T-helper 2 cell treated with Interferon-gamma antibody and Interleukin-4, amounts not matched to agents 100 ng/mL and 5 ng/mL, for 36 hours (primary cell): ENCODE results near the gene HMCN2. TPM values are rescaled to one million over a fixed set of nuclear protein-coding genes. Genes with fewer than 3 reads are reported as not detected.

Experiments
- intact Hi-C: fragments of 100-400 bp; cut with micrococcal nuclease; formaldehyde crosslinking; loops from one replicate; pipeline ENCODE4 v1.15.1; 2023
- total RNA-seq: library from RNA; stranded (reverse); gene quantifications from 2 replicates; pipeline ENCODE4 v1.2.3, GENCODE V29; 2022

The HMCN2 gene, protein sequence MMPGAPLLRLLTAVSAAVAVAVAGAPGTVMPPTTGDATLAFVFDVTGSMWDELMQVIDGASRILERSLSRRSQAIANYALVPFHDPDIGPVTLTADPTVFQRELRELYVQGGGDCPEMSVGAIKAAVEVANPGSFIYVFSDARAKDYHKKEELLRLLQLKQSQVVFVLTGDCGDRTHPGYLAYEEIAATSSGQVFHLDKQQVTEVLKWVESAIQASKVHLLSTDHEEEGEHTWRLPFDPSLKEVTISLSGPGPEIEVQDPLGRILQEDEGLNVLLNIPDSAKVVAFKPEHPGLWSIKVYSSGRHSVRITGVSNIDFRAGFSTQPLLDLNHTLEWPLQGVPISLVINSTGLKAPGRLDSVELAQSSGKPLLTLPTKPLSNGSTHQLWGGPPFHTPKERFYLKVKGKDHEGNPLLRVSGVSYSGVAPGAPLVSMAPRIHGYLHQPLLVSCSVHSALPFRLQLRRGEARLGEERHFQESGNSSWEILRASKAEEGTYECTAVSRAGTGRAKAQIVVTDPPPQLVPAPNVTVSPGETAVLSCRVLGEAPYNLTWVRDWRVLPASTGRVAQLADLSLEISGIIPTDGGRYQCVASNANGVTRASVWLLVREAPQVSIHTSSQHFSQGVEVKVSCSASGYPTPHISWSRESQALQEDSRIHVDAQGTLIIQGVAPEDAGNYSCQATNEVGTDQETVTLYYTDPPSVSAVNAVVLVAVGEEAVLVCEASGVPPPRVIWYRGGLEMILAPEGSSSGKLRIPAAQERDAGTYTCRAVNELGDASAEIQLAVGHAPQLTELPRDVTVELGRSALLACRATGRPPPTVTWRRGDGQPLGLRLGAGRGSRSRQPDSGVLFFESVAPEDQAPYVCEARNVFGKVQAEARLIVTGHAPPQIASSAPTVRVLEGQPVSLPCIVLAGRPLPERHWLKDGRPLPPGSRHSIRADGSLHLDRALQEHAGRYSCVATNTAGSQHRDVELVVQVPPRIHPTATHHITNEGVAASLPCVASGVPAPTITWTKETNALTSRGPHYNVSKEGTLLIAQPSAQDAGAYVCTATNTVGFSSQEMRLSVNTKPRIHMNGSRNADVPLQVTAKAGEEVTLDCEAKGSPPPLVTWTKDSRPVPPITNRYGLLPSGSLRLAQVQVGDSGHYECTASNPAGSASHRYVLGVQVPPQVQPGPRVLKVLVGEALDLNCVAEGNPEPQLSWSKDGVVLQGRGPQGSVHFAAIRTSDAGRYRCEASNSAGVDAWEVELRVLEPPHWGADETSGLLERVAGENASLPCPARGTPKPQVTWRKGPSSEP (N-terminal part only)
- total RNA-seq, result not detected in 2 replicates

DNA sequence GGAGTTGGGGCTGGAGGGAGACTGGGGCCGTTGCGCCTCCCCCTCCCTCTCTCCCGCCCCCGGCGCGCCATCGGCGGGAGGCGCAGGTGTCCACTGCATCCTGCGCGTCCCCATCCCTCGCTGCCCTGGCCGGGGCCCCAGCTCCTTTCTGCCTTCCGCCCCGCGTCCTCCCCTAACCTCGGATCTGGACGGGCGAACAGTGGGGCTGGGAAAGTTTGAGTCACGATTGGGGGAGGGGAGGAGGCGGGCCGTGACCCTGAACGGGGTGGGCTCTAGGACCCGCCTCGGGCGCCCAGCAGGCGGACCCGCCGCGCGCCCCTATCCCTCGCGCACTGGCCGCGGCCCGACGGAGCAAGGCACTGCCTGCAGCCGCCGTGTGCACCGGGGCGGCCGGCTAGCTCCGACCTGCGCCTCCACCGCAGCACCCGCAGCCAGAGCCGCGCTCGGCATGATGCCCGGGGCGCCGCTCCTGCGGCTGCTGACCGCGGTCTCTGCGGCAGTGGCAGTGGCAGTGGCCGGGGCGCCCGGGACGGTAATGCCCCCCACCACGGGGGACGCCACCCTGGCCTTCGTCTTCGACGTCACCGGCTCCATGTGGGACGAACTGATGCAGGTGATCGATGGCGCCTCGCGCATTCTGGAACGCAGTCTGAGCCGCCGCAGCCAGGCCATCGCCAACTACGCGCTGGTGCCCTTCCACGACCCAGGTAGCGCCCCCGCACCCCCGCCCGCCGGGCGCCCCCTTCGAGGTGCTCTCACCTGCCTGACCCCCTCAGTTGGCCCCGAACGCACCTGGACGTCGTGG lies at the start of gene HMCN2:
Gene HMCN2 (plus strand): TSS at position 330 of the 805 bp plus-strand sequence. CDS start 119 bp downstream, at position 449.
- intact Hi-C loops, result no loop called here

- intact Hi-C loops, result no loop called here
Observed at GRCh38 chr9:130217838-130218237, 47.7 kb upstream of the HMCN2 start.

GRCh38 chr9:130219661-130220096 lies 45.9 kb upstream of the HMCN2 start:
- intact Hi-C loops, result no loop called here

- intact Hi-C loops, result no loop called here
Observed at GRCh38 chr9:130220352-130220751, 45.2 kb upstream of the HMCN2 start.

DNA sequence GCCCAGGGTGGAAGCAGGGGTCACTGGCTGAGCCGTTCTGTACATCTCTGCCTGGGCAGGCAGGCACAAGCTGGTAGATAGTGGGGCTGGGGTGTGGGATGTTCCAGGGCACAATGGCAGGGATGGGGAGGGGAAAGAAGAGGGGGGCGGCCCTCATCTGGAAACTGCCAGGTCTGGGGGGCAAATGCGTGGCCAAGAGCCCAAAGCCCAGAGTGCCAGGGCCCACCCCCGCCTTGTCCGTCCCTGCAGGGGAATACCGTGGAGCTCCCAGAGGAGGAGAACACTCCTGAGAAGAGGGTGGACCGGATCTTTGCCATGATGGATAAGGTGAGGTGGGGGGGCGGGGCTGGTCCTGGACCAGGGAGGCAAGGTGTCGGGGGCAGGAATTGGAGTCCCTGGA lies 42.7 kb upstream of the HMCN2 start:
- intact Hi-C loops, result no loop called here

DNA sequence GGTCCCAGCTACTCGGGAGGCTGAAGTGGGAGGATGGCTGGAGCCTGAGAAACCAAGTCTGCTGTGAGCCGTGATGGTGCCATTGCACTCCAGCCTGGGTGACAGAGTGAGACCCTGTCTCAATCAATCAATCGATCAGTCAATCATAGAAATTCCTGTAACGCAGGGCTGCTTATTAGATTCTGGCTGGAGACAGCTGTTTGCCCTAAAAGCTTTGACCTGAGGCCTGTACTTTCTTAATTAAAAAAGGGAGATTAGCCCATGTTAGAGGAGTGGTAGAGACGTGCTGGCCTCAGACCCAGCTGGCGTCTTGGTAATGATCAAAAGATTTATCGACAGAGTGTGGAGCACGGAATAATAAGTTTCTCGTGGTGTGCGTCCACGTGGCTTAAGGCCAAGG lies 40.5 kb upstream of the HMCN2 start:
- intact Hi-C loops, result no loop called here

GRCh38 chr9:130225586-130225985 lies 40.0 kb upstream of the HMCN2 start:
- intact Hi-C loops, result no loop called here

GRCh38 chr9:130226112-130226511 lies 39.4 kb upstream of the HMCN2 start:
- intact Hi-C loops, result no loop called here

GRCh38 chr9:130227833-130228232 lies 37.7 kb upstream of the HMCN2 start:
- intact Hi-C loops, result no loop called here

GRCh38 chr9:130229759-130230158 lies 35.8 kb upstream of the HMCN2 start:
- intact Hi-C loops, result no loop called here

DNA sequence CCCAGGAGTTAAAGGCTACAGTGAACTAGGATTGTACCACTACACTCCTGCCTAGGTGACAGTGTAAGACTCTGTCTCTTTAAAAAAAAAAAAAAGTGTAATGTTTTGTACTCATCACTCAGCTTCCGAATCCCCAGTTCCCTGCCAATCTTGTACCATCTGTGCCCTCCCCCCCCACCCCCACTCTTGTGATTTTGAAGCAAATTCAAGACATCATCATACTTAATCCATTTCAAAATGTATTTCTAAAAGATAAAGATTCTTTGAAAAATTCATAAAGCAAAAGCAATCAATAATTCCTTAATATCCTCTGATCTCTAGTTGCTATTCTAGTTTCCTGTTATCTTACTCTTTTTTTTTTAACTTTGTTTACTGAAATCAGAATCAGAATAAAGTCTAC lies 34.9 kb upstream of the HMCN2 start:
- intact Hi-C loops, result no loop called here

GRCh38 chr9:130232899-130233586 lies 32.5 kb upstream of the HMCN2 start:
- intact Hi-C loops, result no loop called here

GRCh38 chr9:130233587-130233945 lies 32.0 kb upstream of the HMCN2 start:
- intact Hi-C loops, result no loop called here

DNA sequence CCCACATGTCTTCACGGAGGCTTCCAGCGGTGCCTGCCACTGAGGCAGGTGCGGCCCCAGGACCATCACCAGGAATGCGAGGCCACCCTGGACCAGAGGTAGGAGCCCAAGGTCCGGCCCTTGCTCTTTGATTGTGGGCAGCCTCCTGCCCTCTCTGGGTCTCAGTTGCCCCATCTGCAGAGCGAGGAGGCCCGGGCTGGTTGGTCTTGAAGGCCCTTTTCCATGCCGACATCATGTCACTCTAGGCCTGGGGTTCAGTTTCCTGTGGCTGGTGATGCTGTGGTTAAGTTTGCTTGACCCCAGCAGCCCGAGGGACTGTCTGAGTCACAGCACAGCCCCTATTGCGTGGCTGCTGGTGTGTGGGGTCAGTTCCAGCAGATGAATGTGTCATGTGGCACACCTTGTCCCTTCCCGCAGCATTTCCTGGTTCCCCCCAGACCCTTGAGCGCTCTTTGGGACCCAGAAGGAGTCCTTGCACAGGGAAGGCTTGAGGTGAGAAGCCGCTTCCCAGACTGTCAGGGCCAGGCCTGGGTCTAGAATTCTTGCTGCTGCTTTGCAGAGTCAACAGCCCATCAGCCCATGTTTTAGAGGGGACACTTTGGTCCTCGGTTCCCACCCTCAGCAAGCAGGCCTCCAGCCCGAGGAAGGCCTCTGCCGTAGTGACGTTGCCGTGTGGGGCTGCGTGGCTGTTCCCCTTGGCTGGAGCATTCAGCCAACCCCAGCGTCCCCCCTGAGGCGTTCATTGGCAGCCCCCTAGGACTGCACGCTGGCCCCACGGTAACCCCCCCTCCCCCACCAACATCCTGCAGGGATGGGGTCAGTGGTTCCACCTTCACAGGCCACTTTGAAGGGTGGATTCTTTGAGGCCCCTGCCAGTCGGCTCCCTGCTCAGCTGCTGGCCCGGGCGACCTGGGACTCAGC lies 31.0 kb upstream of the HMCN2 start:
- intact Hi-C loops, result no loop called here

DNA sequence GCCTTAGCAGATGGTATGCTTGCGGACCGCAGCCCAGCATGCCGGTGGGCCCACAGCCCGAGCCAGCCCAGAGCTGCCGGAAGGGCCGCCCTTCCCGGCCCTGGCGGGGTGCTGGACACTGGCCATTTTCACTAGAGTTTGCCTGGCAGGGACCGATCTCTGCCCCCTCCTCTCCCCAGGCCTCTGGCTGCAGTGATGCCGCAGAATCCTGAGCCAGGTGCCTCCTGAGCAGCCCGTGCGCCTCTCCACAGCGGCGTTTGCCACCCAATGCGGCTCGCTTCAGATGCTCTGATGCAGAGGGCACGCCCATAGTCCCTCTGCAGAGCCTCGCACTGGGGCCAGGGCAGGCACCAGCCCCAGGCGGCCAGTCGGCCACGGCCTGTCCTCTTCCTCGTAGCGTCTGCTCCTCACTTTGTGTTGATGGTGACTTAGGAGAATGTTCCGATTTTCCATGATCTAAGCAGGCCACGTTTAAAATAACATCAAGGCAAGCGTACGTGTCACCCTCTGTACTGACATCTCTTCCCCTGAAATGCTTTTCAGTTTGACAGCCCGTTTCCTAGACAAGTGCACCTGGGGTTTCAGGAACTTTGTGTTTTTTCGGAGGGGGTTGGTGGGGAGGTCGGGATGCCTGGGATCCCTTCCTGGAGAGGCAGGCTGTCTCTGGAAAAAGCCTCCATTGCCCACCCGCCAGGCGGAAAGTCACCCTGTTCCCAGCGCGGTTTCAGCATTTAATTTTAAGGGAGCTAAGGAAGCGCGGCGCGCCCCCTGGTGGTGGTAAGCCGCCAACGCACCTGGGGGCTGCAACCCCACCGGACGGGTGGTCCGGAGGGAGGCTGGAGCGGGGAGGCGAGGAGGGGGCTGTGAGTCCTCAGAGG lies 29.8 kb upstream of the HMCN2 start:
- intact Hi-C loops, result loop anchor here (1.0 kb wide), 1 partner anchor 128 kb away; no protein-coding TSS in a partner anchor

DNA sequence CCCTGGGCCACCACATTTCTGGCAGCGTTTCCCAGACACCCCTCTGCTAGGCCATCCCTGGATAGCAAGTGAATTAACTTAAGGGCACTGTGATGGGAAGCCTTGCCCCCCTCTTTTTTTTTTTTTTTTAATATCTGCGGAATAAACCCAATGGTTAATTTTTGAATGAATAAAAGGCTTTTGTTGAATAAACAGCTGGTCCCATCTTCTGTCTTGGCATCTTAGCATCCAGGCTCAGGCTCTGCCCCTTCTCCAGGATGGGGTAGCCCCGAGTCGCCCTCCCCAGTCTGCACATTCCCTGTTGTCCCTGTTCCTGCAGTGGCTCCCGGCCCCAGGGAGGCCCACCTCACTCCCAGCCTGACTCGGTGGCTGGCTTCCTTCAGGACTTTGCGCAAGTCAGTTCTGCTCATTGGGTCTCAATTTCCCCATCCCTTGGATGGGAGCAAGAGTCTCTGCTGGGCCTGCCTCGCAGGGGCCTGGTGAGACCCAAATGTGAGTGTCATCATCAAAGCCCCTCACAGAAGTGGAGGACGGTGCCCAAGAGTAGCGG lies 29.0 kb upstream of the HMCN2 start:
- intact Hi-C loops, result loop anchor here (1.0 kb wide), 1 partner anchor 129 kb away; no protein-coding TSS in a partner anchor

DNA sequence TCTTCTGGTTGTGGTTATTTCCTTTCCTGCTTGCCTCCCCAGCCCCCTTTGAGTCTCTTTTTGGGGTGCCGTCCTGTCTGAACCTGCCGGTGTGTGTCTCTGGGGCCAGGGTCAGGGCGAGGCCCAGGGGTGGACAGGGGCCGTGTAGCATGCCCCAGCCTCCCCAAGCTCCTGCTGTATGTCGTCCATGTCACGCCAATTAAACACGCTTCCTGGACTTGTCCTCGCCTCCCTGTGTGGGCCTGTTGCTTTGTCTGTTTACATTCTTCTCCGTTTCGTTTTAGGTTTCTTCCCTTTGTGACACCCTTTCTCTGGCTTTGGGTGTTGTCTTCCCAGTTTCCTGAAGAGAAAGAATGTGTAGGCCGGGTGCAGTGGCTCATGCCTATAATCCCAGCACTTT lies 28.5 kb upstream of the HMCN2 start:
- intact Hi-C loops, result no loop called here
